ENCODE measurements around the gene ST6GALNAC5. TPM values are rescaled to one million over a fixed set of nuclear protein-coding genes. Genes with fewer than 3 reads are reported as not detected.

ST6GALNAC5 gene
- total RNA-seq, 1 donor from 2014 or later = 0.96 TPM

DNA sequence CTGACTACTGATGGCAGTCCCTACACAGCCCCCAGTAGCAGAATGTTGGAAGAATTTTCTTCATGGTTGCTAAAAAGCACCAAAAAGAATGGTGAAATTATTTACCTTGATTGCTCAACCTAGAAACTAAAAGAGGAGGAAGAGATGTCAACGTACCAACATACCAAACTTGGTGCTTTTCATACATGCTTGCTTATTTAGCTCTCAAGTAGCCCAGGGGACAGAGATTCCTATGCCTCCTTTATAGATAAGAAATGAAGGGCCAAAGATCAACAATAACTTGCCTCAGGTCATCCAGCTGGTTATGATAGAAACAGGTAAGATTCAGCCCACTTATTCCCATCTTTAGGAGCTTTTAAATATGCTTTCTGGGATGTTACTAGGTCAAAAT, 181.3 kb downstream of the ST6GALNAC5 start:
- no peak for ATAC-seq

DNA sequence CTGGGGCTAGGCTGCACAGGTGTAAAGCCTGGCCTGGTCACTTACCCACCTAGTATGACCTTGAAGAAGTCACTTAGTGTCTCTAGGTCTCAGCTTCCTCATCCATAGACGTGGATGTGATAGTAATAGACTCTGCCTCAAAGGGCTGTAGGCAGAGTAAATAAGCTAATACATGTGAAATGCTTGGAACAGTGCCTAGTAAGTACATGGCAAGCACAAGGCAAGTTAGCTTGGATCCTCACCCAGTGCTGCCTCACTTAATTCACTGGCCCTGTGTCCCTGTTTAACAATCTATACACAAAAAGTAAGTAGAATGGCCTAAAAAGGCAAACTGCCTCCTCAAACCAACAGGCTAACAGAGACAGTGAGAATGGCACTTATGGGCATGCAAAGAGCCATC, 184.1 kb downstream of the ST6GALNAC5 start:
- ATAC-seq = no peak

DNA sequence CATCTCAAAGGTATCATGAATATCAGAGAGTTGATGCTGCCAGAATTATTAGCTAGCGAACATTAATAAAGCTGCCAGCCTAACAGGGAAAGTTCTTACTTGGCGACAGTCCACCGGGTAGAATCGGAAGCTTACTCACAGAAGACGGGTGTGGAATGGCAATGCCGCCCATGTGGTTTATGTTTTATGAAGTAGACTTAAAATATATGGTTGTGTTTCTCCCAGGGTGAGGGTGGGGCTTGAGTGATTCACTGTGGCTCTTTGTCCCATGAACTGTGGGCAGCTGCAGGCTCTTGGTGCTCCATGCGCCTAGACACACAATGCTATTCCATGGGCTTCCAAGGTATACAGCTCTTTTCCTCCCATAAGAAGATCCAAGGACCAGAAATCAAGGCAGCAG, 189.2 kb downstream of the ST6GALNAC5 start:
- no peak for ATAC-seq

DNA sequence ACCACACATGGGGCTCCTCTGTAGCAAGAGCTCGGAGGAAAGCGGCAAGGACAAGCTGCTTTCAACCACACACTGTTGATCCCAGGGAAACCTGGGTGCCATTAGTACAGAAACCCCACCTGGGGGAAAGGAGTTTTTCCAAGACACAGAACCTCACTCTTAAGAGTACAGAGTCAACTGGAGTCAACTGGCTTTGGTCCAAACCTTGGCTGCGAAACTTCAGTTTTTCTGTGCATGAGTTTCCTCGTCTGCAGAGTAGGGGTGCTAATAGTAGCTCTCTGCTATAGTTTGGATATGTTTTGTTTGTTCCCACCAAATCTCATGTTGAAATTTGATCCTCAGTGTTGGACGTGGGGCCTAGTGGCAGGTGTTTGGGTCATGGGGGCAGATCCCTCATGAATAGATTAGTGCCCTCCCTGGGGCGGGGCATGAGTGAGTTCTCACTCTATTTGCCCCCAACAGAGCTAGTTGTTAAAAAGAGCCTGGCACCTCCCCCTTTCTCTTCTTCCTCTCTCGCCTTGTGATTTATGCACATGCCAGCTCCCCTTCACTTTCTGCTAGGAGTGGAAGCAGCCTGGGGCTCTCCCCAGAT, 190.8 kb downstream of the ST6GALNAC5 start:
- ATAC-seq = no peak

DNA sequence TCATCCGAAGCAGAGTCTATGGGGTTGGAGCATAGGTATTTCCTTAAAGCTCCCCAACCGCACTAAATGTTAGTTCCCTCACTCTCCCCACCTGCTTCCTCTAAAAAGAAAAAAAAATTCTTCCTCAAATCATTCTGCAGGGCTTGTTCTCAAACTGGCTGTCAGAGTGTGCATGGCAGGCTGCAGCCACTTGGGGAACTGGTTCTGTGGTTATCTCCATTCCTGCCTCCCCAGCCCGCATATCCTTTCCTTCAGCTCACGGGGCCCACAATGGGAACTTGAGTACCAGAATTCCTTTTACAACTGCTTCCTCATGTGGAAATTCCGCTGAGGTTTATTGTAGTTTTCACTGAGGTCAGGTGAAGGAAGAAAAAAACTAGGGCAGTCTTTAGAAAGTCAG, 192.7 kb downstream of the ST6GALNAC5 start:
- ATAC-seq = no peak

DNA sequence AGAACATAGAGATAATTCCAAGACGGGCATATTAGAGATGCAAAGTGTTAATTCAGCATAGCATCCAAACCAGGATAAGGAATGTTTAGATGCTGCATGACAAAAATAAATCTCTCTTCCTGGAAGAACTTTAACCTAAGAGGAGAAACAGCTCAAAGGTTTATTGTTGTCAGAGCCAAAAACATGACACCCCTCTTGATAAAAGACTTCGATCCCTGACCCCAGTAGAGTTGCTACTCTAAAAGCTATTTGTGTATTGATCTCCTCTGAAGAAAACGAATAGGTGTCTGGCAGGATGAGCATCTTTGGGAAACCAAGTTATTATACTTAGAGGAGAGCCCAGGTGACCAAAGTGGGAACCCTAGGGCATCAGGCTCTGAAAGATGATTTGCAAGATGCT, 193.9 kb downstream of the ST6GALNAC5 start:
- no peak for ATAC-seq

DNA sequence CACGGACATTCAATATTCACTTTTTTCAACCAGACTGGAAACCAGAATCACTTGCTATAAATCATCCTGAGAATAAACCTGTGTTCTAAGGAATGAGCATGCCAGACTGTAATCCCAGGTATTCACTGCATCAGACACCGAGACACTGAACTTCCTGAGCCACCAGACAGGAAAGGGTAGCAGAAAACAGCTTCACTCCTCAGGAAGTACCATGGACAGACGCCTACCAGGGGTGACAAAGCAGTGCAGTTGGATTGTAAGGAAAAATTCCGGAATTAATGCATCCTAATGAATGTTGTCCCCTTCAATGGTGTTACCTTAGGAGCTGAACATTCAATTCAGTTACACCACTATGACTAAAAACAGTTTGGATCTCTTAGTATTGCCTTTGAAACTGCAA, 195.8 kb downstream of the ST6GALNAC5 start:
- no peak for ATAC-seq

DNA sequence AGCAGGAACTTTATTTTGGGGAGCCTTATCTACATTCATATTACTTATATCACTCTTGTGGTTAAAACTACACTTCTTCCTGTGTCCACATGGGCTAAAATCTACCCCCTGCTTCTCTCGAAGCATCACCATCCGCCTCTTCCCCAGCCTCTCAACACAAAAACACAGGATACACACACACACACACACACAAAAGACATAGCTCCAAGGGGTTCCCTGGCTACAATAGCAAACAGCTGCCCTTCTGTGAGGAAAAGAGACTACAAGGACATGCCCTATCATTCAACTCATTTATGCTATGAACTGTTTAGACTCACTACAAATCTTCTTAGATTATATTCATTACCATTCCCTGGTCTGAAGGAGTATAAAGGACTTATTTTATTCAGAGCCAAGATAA, 197.0 kb downstream of the ST6GALNAC5 start:
- ATAC-seq = no peak

DNA sequence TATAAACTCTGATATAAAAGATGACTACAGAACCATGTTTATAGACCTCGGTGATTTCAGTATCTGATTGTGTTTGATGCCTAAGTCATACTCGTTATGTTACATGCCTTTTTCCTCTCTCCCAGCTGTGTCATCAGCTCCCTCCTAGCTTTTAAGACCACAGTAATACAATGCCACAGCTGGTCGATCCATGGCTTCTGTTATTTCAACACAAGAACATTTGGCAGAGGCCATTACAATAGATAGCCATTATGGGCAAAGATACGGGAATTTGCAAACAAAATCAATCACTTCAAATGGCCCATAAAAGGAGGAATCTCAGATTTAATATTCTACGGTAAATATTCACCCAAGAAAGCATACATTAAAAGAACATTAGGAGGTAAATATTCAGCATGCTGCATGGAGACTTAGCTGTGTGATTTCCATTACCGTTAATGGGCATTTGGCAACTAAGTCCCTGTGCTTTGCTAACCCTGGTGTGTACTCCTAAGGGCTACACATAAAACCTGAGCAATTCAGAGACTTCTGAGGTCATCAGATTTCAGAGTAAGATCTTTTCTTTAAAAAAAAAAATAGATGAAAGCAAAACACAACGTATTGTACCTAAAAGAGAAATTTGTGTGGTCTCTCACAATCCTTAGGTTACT, 198.5 kb downstream of the ST6GALNAC5 start:
- ATAC-seq = no peak

DNA sequence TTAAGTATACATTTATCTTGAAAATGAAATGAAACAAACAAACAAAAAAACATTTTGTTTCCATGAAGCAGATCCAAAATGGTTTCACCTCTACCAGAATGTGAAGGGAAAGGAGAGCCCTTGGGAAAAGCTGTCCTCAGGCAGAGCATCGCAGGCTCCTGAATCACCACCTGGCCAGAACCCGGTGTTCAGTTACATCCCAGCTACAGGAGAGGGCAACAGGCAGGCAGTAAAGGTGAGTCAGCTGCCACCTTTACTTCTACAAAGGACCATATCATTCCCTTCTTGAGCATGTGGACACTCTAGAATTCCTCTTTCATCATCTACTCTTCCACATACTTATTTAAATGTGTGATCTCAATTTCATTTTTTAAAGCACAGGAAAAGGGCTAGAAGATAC, 200.7 kb downstream of the ST6GALNAC5 start:
- no peak for ATAC-seq

DNA sequence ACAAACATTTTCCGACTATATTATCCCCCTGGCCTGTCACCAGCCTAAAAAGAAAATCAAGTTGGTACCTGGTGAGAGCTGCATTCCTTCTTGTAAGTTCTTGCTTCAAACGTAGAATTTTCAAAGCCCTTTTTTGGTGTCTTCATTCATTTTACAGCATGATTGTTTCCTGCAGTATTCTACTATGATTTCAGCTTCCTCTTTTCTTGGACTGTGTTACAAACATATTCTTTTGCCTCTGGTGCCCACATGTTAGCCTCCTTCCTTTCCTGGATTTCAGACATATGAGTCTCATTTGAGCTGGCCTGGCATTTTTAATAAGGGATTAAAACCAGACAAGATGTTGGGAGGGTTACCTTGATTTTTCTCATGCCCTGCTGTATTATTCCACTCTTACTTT, 209.5 kb downstream of the ST6GALNAC5 start:
- no peak for ATAC-seq

DNA sequence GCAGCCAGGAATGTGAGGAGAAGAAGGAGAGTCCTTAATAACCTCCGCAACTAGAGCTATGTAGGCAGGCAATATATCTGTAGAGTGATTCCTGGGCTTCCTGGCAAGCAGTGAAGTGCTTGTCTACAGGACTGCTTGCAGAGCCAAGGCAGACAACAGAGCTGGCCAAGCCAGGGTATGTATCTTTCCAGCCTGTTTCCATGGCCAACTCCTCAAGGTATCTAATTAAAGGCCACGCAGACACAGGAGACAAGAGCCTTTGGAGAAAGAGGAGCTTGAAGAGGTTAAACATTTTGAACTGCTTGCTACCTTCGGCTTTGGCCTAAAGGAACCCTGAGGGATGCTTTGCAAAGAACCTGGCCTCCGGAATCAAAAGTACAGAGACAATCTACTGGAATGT, 214.6 kb downstream of the ST6GALNAC5 start:
- ATAC-seq = no peak

DNA sequence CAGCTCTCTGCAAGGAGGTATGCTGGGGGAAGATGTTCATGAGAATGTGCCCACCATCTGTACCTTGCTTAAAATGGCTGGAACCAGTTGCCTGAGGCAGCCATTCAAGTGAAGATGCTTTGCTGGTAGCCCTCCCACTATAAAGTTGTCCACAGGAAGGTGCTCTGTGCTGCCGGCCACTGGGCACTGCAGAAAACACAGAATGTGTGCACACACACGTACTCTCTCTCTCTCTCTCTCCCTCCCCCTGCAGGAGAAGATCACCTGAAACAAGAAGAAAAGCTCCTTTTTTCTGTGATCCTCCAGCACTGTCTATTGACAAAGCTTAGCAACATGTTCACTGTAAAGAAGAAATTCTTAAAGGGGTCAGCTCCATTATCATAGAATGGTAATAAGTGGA, 217.2 kb downstream of the ST6GALNAC5 start:
- ATAC-seq = no peak

DNA sequence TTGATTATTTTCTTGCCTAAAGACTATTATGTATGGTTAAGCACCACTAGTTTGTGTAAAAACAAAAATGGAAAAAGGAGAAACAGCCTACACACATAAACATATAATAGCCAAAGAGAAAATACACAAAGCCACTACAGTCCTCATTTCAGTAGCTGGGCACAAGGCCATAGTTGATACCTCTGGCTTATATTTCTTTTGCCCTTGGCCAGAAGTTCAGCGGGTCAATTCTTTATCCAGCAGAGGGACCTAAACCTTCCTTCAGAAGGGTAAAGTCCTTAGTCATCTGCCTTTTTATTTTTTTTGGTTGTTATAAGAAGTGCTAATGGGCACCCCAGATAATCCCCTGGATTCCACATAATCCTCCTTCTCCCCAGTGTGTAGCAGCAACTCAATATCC, 217.8 kb downstream of the ST6GALNAC5 start:
- no peak for ATAC-seq

DNA sequence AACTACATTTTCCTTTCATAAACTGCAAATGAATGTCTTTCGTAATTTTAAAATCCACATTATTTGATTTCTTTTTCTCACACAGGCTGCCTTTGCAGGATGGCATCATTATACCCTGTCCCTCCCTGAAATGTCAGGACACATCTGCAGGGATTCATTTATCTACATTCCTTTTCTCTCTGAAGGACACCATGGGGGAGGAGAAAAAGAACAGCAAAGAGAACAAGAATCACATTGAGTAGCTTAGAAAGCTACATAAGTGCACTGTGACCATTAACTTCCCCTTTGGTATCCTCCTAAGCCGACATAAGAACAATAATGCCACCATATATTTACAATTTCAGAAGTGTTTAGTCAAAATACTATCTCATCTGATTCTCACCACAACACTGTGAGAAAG, 222.5 kb downstream of the ST6GALNAC5 start:
- no peak for ATAC-seq

DNA sequence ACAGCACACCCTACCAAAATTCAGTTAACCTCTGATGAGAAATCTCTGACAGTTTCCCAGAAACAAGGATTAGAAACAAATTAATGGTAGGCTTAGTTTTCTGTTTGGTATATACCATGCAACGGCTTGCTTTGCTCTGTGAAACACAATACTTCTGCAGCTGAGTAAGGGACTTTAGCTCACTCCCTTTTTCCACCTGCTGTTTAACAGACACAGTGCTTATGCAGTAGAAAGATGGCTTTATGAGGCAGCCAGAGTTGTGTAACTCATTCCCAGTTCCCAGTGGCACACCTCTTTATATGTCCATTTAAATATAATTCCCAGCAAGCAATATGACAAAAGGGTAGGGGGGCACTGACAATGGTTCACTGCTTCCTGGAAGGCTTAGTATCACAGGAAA, 228.0 kb downstream of the ST6GALNAC5 start:
- ATAC-seq = no peak

DNA sequence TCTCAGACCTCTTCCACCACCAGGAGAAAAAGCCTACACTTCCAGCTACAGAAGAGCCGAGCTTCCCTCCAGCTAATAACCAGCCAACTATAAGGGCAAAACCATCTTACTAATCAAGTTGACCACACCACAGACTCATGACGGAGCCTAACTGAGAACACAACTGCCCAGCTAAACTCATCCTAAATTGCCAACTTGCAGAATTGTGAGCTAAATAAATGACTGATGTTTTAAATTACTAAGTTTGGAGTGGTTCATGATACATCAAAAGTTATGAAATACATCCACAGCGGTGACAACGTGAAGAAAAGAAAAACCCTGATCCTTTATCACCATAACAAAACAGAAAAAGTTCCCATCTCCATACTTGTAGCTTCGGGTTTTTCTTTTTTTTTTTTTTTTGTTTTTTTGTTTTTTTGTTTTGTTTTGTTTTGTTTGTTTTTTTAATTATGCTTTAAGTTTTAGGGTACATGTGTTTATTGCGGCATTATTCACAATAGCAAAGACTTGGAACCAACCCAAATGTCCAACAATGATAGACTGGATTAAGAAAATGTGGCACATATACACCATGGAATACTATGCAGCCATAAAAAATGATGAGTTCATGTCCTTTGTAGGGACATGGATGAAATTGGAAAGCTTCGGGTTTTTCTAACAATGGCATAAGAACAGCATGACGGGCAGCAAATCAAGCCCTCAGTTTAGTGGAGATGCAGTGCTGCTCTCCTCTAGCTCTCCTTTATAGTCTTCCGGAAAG, 229.4 kb downstream of the ST6GALNAC5 start:
- ATAC-seq = no peak

DNA sequence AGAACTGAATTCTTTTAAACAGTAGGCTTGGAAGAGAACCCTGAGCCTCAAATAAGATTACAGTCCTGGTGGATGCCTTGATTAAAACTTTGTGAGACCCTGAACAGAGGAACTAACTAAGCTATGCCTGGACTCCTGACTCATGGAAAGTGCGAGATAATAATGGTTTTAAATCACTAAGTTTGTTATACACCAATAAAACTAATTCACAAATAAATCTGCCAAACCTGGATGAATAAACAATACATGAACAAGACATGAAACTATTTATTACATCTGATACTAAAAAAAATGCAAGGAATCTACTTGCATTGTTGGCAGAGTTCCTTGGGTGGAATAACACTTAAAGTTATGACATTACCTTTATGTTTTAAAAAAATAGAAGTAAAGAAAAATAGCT, 233.6 kb downstream of the ST6GALNAC5 start:
- ATAC-seq = no peak

DNA sequence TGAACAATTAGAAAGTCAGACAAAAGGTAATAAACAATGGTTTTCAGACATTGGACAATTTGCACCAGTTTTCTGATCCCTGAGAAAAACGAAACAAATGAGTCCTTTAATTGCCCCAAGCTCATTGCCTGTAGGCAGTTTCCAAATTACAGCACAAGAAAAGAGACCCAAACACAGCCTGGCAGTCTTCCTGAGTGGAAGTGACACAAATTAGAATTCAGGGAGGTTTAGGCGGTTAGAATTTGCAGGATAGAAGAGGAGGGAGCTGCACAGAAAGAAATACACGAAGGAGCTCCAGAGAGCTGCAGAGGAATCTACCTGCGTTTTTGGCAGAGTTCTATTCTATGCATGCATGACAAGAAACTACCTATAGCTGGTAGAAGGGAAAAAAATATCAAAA, 236.2 kb downstream of the ST6GALNAC5 start:
- no peak for ATAC-seq

DNA sequence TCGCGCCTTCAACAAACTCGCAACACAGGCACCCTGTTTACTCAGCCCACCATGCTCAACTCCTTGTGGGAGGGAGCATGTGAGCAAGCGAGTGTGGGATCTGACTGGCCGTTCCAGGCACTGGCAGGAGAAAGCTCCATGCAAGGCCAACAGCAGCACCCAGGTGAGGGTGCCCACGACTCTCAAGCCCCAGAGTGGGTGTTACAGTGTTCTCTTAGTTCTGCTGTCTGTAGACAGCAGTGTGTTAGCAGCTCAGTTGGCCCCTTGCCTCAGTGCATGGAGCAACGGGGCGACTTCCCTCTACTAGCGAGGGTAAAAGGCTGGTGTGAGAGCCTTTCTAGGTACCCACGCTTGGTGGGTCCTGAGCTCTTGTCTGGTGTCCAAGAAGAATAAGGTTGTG, 237.4 kb downstream of the ST6GALNAC5 start:
- no peak for ATAC-seq
